ENCODE results near the gene MYL4. TPM values are rescaled to one million over a fixed set of nuclear protein-coding genes. Genes with fewer than 3 reads are reported as not detected.

Gene MYL4
- total RNA-seq, result not detected in 2 replicates

DNA sequence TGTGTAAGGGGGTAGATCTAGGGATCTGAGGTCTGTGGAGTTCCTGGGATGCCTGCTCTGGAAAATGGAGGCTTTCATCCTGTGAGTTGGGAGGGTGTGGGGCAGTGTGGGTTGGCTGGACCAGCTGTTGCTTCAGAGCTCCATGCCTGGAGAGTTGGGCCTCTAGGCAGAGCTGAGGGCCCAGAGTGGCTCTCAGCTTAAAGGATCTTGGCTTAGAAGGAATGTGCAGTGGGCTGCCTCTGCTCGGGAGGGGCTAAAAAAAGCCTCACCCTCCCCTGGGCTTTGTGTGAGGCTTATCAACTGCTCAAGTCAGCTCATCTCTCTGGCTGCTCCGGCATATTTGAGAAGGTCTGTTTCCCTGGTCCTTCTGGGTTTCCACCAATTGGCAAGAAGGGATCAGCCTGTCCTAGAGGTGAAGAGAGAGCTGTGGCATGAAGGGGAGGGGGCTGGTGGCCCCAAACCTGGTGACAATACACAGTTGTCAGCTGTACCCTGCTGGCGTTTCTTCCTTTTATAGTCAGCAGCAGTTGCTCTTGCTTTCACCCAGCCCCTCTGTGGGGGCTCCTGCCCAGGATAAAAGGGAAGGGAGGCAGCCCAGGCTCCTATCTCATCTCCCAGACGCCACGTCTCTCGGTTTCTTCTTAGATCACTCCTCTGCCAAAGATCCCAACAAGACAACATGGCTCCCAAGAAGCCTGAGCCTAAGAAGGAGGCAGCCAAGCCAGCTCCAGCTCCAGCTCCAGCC, at the start of gene MYL4:
TSS of gene MYL4 (plus strand) at position 605 of the 745 bp plus-strand sequence. CDS start at position 680, 75 bp downstream.

DNA sequence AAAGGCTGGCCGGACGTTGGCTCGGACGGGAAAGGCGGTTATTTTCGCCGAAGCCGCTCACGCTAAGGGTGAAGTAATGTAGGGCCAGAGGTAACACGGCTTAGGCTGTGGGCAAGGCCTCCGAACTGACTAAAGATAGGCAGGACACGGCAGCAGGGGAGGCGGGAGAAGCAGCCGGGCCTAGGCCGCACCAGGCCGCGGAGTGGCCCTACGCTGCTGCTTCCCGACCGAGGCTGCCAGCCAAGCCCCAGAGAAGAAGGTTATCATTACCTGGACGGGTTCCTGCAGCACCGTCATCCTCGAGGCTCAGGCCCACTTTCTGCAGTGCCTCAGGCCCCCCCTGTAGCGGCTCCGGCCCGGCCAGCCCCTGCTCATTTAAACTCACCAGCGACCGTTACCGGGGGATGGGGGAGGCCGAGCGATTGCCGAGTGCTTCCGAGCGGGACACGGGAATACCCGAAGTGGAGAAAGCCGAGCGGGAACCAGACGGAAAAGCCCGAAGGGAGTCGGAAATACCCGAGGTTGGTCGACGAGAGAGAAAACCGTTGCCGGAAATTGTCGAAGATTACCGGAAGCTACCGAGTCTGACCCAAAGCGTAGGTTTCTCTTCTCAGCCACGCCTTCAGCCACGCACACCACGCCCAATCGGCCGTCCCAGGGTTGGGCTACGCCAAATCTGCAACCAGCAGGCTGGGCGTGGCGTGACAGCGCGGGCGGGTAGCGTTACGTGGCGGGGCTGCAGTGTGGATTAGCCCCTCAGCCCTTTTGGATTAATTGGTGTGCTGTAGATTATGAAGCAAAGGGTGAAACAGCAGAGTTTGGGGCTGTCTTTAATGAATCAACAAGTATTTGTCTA, 20.0 kb upstream of the MYL4 start, which contains the start of gene CDC27:
TSS of gene CDC27 (minus strand) at position 420 of the 856 bp plus-strand sequence. CDS start at position 297, 123 bp downstream.

DNA sequence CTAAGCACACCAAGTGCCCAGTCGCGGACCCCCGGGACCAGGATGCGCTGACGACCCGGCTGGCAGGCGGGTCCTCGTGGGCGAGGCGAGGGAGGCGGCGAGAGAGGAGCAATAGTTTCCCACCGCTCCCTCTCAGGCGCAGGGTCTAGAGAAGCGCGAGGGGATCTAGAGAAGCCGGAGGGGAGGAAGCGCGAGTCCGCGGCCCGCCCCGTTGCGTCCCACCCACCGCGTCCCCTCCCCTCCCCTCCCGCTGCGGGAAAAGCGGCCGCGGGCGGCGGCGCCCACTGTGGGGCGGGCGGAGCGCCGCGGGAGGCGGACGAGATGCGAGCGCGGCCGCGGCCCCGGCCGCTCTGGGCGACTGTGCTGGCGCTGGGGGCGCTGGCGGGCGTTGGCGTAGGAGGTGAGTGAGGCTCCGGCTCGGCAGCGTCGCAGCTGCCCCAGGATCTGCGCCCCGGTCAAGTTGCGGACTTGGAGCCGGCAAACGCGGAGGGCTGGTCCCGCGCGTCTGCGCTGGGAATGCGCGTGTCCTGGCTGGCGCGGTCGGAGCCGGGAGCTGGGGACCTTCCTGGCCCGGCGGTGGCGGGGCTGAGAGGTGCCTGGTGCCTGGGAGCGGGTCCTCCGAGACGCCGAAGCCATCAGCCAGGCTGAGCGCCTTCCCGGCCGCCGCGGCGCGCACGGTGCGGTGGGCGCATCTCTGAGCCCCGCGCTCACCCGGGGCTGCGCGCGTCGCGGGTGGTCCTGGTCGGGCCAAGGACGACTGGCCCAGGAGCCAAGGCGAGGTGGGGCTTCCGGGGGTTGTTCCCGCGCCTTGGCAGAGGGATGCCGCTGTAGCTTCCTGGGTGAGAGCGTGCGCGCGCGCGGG, 44.6 kb downstream of the MYL4 start, which contains the start of gene ITGB3:
TSS of gene ITGB3 (plus strand) at position 287 of the 862 bp plus-strand sequence. CDS start at position 322, 35 bp downstream.

Other genes with a start within 250 kb of the MYL4 start
- not detected in 2 replicates for gene RPRML, start 230.1 kb upstream of the MYL4 start, total RNA-seq
- gene CDC27, start 20.1 kb upstream of the MYL4 start, total RNA-seq, result 51.6 and 66.2 TPM in 2 replicates
- 2.4 and 2.8 TPM in 2 replicates for gene ITGB3, start 44.5 kb downstream of the MYL4 start, total RNA-seq
- 1.5 and 3.4 TPM in 2 replicates for gene EFCAB13, start 114.6 kb downstream of the MYL4 start, total RNA-seq